Memory B cell (primary cell): Measurements from ENCODE around the gene CHP1.
"Not testable (repeated sequence)": the region's sequence is repeated elsewhere in the genome, so short reads cannot be mapped to it uniquely, and the experiment has no call there.

Experiments
- ATAC-seq: fragments of 150-1000 bp; cut with Tn5 transposase; 2 replicates; pipeline ENCODE4 v1.10.0; 2021; ENCODE audit warnings: low read depth, mild to moderate bottlenecking, moderate library complexity
- DNase-seq, 2 donors: peaks; one replicate each; pipeline ENCODE4 v3.0.0; 2022; ENCODE audit warnings: low spot score in 2 of 2
- H3K27ac Mint-ChIP-seq: one replicate; pipeline ENCODE4 v1.8.0; 2022; ENCODE audit warnings: mild to moderate bottlenecking, moderate library complexity, mixed read lengths
- H3K27me3 Mint-ChIP-seq: one replicate; pipeline ENCODE4 v1.8.0; 2022; ENCODE audit warnings: mixed read lengths
- H3K36me3 Mint-ChIP-seq: one replicate; pipeline ENCODE4 v1.8.0; 2022; ENCODE audit warnings: mild to moderate bottlenecking, mixed read lengths
- H3K4me1 Mint-ChIP-seq: one replicate; pipeline ENCODE4 v1.8.0; 2022; ENCODE audit warnings: mixed read lengths
- H3K4me3 Mint-ChIP-seq: one replicate; pipeline ENCODE4 v1.8.0; 2022; ENCODE audit warnings: mild to moderate bottlenecking, moderate library complexity, mixed read lengths
- H3K9me3 Mint-ChIP-seq: one replicate; pipeline ENCODE4 v1.8.0; 2022; ENCODE audit warnings: mixed read lengths

CHP1 gene

GRCh38 chr15:41269887-41270286, 38.8 kb downstream of the CHP1 start:
- Mint-ChIP-seq H3K27ac (no peak overlapping the region), H3K27me3 (no peaks in the 10 kb centered on the region), H3K4me3 (no peak overlapping the region), H3K4me1 (peaks cover 2% of the 10 kb centered on the region), H3K9me3 (no peaks in the 10 kb centered on the region), H3K36me3 (peaks cover 14% of the 10 kb centered on the region)
- DNase-seq (no peak), ATAC-seq (no peak)

- Mint-ChIP-seq H3K4me1 (no peaks in the 10 kb centered on the region), H3K36me3 (peaks cover 5% of the 10 kb centered on the region), H3K4me3 (no peak overlapping the region), H3K9me3 (no peaks in the 10 kb centered on the region), H3K27ac (no peak overlapping the region), H3K27me3 (no peaks in the 10 kb centered on the region)
- DNase-seq (no peak), ATAC-seq (no peak)
Observed at GRCh38 chr15:41276831-41277230, 45.8 kb downstream of the CHP1 start.

GRCh38 chr15:41278319-41278718, 47.3 kb downstream of the CHP1 start:
- Mint-ChIP-seq H3K36me3 (peaks cover 5% of the 10 kb centered on the region), H3K4me1 (peaks cover 7% of the 10 kb centered on the region), H3K27me3 (no peaks in the 10 kb centered on the region), H3K9me3 (no peaks in the 10 kb centered on the region), H3K27ac (no peak overlapping the region), H3K4me3 (no peak overlapping the region)
- DNase-seq: no peak
- ATAC-seq: no peak

GRCh38 chr15:41279535-41280283, 48.6 kb downstream of the CHP1 start:
- no peak overlapping the region for H3K4me3 Mint-ChIP-seq
- no peaks in the 10 kb centered on the region for H3K27me3 Mint-ChIP-seq
- peak overlapping the region; percentile 19 for H3K27ac Mint-ChIP-seq
- H3K9me3 Mint-ChIP-seq: no peaks in the 10 kb centered on the region
- H3K36me3 Mint-ChIP-seq: peaks cover 5% of the 10 kb centered on the region
- ATAC-seq (no peak), DNase-seq (no peak)
- H3K4me1 Mint-ChIP-seq: peaks cover 12% of the 10 kb centered on the region

- ATAC-seq (no peak), DNase-seq (no peak)
- Mint-ChIP-seq H3K4me1 (peaks cover 20% of the 10 kb centered on the region), H3K27me3 (no peaks in the 10 kb centered on the region), H3K36me3 (peaks cover 11% of the 10 kb centered on the region), H3K27ac (no peak overlapping the region), H3K4me3 (no peak overlapping the region), H3K9me3 (no peaks in the 10 kb centered on the region)
Observed at GRCh38 chr15:41281236-41281635, 50.2 kb downstream of the CHP1 start.

- Mint-ChIP-seq H3K4me1 (peaks cover 22% of the 10 kb centered on the region), H3K27ac (peak overlapping the region; percentile 96), H3K4me3 (peak overlapping the region; percentile 98), H3K36me3 (peaks cover 13% of the 10 kb centered on the region)
- H3K9me3 Mint-ChIP-seq, H3K27me3 Mint-ChIP-seq, DNase-seq, ATAC-seq: not testable (repeated sequence)
Observed at GRCh38 chr15:41282436-41282835, 51.4 kb downstream of the CHP1 start.

GRCh38 chr15:41282980-41283652, 52.0 kb downstream of the CHP1 start:
- Mint-ChIP-seq H3K4me3 (peak overlapping the region; percentile 98), H3K36me3 (peaks cover 15% of the 10 kb centered on the region), H3K27ac (peak overlapping the region; percentile 96), H3K4me1 (peaks cover 23% of the 10 kb centered on the region)
- ATAC-seq, H3K27me3 Mint-ChIP-seq, H3K9me3 Mint-ChIP-seq: not testable (repeated sequence)
- DNase-seq: peak in 1 of 2 donors; percentile 2

- peaks cover 13% of the 10 kb centered on the region for H3K36me3 Mint-ChIP-seq
Observed at GRCh38 chr15:41283653-41284426, 52.8 kb downstream of the CHP1 start.

GRCh38 chr15:41284427-41285177, 53.5 kb downstream of the CHP1 start:
- ATAC-seq (no peak), DNase-seq (peak in 1 of 2 donors; percentile 22)
- no peaks in the 10 kb centered on the region for H3K27me3 Mint-ChIP-seq
- peak overlapping the region; percentile 96 for H3K27ac Mint-ChIP-seq
- peaks cover 13% of the 10 kb centered on the region for H3K36me3 Mint-ChIP-seq
- peak overlapping the region; percentile 98 for H3K4me3 Mint-ChIP-seq
- H3K4me1 Mint-ChIP-seq: peaks cover 26% of the 10 kb centered on the region
- H3K9me3 Mint-ChIP-seq: no peaks in the 10 kb centered on the region

More at GRCh38 chr15:41283653-41284426, 52.8 kb downstream of the CHP1 start:
- DNase-seq (peak; percentile 94 to 95), ATAC-seq (peak; percentile 93)
- Mint-ChIP-seq H3K4me1 (peaks cover 25% of the 10 kb centered on the region), H3K9me3 (no peaks in the 10 kb centered on the region), H3K27me3 (no peaks in the 10 kb centered on the region), H3K4me3 (peak overlapping the region; percentile 98), H3K27ac (peak overlapping the region; percentile 96)

GRCh38 chr15:41285285-41285684, 54.2 kb downstream of the CHP1 start:
- peaks cover 26% of the 10 kb centered on the region for H3K4me1 Mint-ChIP-seq
- peak overlapping the region; percentile 98 for H3K4me3 Mint-ChIP-seq
- peak overlapping the region; percentile 96 for H3K27ac Mint-ChIP-seq
- peaks cover 12% of the 10 kb centered on the region for H3K36me3 Mint-ChIP-seq
- no peaks in the 10 kb centered on the region for H3K9me3 Mint-ChIP-seq
- ATAC-seq (no peak), DNase-seq (no peak)
- H3K27me3 Mint-ChIP-seq: no peaks in the 10 kb centered on the region

GRCh38 chr15:41286665-41287333, 55.7 kb downstream of the CHP1 start:
- no peak for DNase-seq
- H3K36me3 Mint-ChIP-seq: peaks cover 12% of the 10 kb centered on the region
- no peak overlapping the region for H3K27ac Mint-ChIP-seq
- ATAC-seq: no peak
- H3K9me3 Mint-ChIP-seq: no peaks in the 10 kb centered on the region
- H3K27me3 Mint-ChIP-seq: no peaks in the 10 kb centered on the region
- peaks cover 37% of the 10 kb centered on the region for H3K4me1 Mint-ChIP-seq
- no peak overlapping the region for H3K4me3 Mint-ChIP-seq

- DNase-seq (no peak), ATAC-seq (no peak)
- Mint-ChIP-seq H3K36me3 (peaks cover 12% of the 10 kb centered on the region), H3K9me3 (no peaks in the 10 kb centered on the region), H3K27me3 (no peaks in the 10 kb centered on the region), H3K27ac (no peak overlapping the region), H3K4me1 (peaks cover 30% of the 10 kb centered on the region), H3K4me3 (no peak overlapping the region)
Observed at GRCh38 chr15:41288464-41288863, 57.4 kb downstream of the CHP1 start.

- H3K36me3 Mint-ChIP-seq: peaks cover 16% of the 10 kb centered on the region
- ATAC-seq (no peak), DNase-seq (no peak)
- H3K4me1 Mint-ChIP-seq: peaks cover 28% of the 10 kb centered on the region
- no peak overlapping the region for H3K27ac Mint-ChIP-seq
- H3K27me3 Mint-ChIP-seq: no peaks in the 10 kb centered on the region
- H3K4me3 Mint-ChIP-seq: no peak overlapping the region
- H3K9me3 Mint-ChIP-seq: no peaks in the 10 kb centered on the region
Observed at GRCh38 chr15:41289953-41290352, 58.9 kb downstream of the CHP1 start.
